Measurements from ENCODE around the gene PLXND1.

Gene PLXND1

GRCh38 chr3:129555153-129555550 lies 51.3 kb downstream of the PLXND1 start:
- no peak for DNase-seq (ENCODE audit: extremely low spot score)
- TF ChIP-seq CTCF (IDR thresholded peaks at IDR 0.05; ENCODE audit: control extremely low read depth, extremely low read depth, low read depth, missing control alignments): no peak
- ChIA-PET POLR2A (no interaction called here), CTCF (interaction anchor here (1.7 kb wide), 1 partner anchor 21 kb away, joined by 5 read pairs; no protein-coding TSS in a partner anchor)

- POLR2A ChIA-PET: no interaction called here
- TF ChIP-seq CTCF (IDR thresholded peaks at IDR 0.05; ENCODE audit: control extremely low read depth, extremely low read depth, low read depth, missing control alignments): no peak
- DNase-seq (ENCODE audit: extremely low spot score): no peak
- CTCF ChIA-PET: interaction anchor here (1.7 kb wide), 1 partner anchor 20 kb away, joined by 5 read pairs; no protein-coding TSS in a partner anchor
These were observed 51.9 kb downstream of the PLXND1 start for GRCh38 chr3:129554356-129555152.

- no peak for DNase-seq (ENCODE audit: extremely low spot score)
- POLR2A ChIA-PET: interaction anchor here (0.6 kb wide), 1 partner anchor 320 kb away, joined by 3 read pairs; no protein-coding TSS in a partner anchor
- CTCF ChIA-PET: interaction anchor here (0.9 to 2.8 kb wide), 3 partner anchors 13 to 23 kb away, joined by 3 to 10 read pairs (median 5); no protein-coding TSS in a partner anchor
- no peak for TF ChIP-seq CTCF (IDR thresholded peaks at IDR 0.05; ENCODE audit: control extremely low read depth, extremely low read depth, low read depth, missing control alignments)
These were observed 52.8 kb downstream of the PLXND1 start for GRCh38 chr3:129553719-129554118.

GRCh38 chr3:129553171-129553570 lies 53.3 kb downstream of the PLXND1 start:
- TF ChIP-seq CTCF (IDR thresholded peaks at IDR 0.05; ENCODE audit: control extremely low read depth, extremely low read depth, low read depth, missing control alignments): no peak
- POLR2A ChIA-PET: interaction anchor here (0.6 kb wide), 1 partner anchor 319 kb away, joined by 3 read pairs; no protein-coding TSS in a partner anchor
- CTCF ChIA-PET: interaction anchor here (0.9 to 2.8 kb wide), 2 partner anchors 13 to 23 kb away, joined by 3 to 10 read pairs; no protein-coding TSS in a partner anchor
- no peak for DNase-seq (ENCODE audit: extremely low spot score)

DNA sequence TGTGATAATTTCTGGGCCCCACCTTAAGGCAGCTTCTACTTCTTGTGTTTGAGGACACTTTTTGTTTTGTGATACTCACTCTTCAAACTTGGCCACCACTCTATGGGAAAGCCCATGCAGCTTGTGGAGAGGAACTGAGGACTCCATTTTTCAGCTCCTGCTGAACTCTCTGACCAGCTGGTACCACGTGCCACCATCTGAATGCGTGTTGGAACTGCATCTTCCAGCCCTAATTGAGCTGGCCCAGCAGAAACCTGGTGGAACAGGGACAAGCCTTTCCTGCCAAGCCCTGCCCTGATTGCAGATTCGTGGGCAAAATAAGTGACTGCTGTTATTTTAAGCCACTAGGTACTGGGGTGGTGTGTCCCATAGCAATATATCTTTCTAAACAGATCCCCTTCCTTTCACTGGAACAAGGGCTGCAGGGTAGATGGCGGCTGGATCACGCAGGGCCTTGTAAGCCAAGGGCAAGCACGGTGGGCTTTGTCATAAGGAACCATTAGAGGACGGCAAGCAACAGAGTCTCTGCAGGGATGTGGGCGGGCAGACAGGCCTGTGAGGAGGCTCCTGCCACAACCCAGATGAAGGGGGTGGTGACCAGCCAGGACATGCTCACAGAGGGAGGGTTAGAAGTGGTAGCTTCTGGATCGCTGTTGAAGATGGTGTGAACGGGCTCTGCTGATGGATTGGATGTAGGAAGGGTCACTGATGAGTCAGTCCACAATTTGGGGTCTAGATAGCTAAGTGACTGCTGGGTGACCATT lies 54.0 kb downstream of the PLXND1 start:
- ChIA-PET POLR2A (no interaction called here), CTCF (interaction anchor here (2.8 kb wide), 1 partner anchor 14 kb away, joined by 10 read pairs; no protein-coding TSS in a partner anchor)
- no peak for DNase-seq (ENCODE audit: extremely low spot score)
- TF ChIP-seq CTCF (IDR thresholded peaks at IDR 0.05; ENCODE audit: control extremely low read depth, extremely low read depth, low read depth, missing control alignments): no peak

DNA sequence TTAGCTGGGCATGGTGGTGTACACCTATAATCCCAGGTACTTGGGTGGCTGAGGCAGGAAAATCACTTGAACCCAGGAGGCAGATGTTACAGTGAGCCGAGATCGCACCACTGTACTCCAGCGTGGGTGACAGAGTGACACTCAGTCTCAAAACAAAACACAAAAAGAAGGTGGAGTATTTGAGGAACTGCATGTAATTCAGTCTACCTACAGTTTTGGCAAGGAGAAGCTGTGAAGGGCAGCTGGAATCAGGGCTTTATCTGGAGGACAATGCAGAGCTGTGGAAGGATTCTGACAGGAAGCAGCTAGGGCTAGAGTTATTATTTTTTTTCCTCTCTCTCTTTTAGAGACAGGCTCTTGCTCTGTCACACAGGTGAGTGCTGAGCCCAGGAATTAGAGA lies 56.7 kb downstream of the PLXND1 start:
- TF ChIP-seq CTCF (IDR thresholded peaks at IDR 0.05; ENCODE audit: control extremely low read depth, extremely low read depth, low read depth, missing control alignments): no peak
- POLR2A ChIA-PET: no interaction called here
- CTCF ChIA-PET: no interaction called here
- no peak for DNase-seq (ENCODE audit: extremely low spot score)
